OCI-LY3 (cell line): ENCODE measurements around the gene RER1.

Source experiments
- H2AFZ ChIP-seq: fragments of 200-600, 300-600 bp; shearing (Covaris generic); 2 replicates; pipeline ENCODE4 v1.6.0; 2014; ENCODE audit warnings: antibody characterized with exemption, low read depth, low read length
- H3K27ac ChIP-seq: fragments of 200-600, 300-600 bp; sonication (generic); 2 replicates; pipeline ENCODE4 v1.5.1; 2014; ENCODE audit warnings: mild to moderate bottlenecking, low read length, moderate library complexity, mixed read lengths
- H3K27me3 ChIP-seq: fragments of 200-600, 300-600 bp; sonication (generic); 2 replicates; pipeline ENCODE4 v1.6.1; 2014; ENCODE audit warnings: low read depth, low read length, mixed read lengths
- H3K36me3 ChIP-seq: fragments of 200-600, 300-600 bp; sonication (generic); replicated peaks from 2 replicates; pipeline ENCODE3; 2014; ENCODE audit warnings: low read depth, low read length, mixed read lengths
- H3K4me1 ChIP-seq: fragments of 300-600, 200-600 bp; sonication (generic); 2 replicates; pipeline ENCODE4 v1.6.1; 2014; ENCODE audit warnings: low read length, mixed read lengths
- H3K4me2 ChIP-seq: fragments of 200-600, 300-600 bp; sonication (generic); 2 replicates; pipeline ENCODE4 v1.6.1; 2014; ENCODE audit warnings: low read length, mixed read lengths
- H3K4me3 ChIP-seq: fragments of 300-600, 200-600 bp; sonication (generic); 2 replicates; pipeline ENCODE4 v1.5.1; 2014; ENCODE audit warnings: antibody characterized with exemption, mild to moderate bottlenecking, low read length, moderate library complexity
- H3K79me2 ChIP-seq: fragments of 300-600, 200-600 bp; shearing (Covaris generic); 2 replicates; pipeline ENCODE4 v1.6.1; 2014; ENCODE audit warnings: mild to moderate bottlenecking, low read length, mixed read lengths
- H3K9ac ChIP-seq: fragments of 300-600, 200-600 bp; shearing (Covaris generic); 2 replicates; pipeline ENCODE4 v1.6.0; 2014; ENCODE audit warnings: mild to moderate bottlenecking, low read length, moderate library complexity
- H3K9me3 ChIP-seq: fragments of 200-600, 300-600 bp; shearing (Covaris generic); 2 replicates; pipeline ENCODE4 v1.6.1; 2014; ENCODE audit warnings: low read length, mixed read lengths; ENCODE audit not compliant: insufficient read depth
- H4K20me1 ChIP-seq: fragments of 200-600, 300-600 bp; sonication (generic); 2 replicates; pipeline ENCODE4 v1.6.1; 2016; ENCODE audit warnings: low read length, mixed read lengths; ENCODE audit not compliant: insufficient read depth
- EZH2phosphoT487 ChIP-seq: fragments of 200-600 bp; shearing (Covaris generic); IDR thresholded peaks from 2 replicates; pipeline ENCODE4 v1.6.1; 2018; ENCODE audit warnings: antibody characterized with exemption, mixed run types, low read depth
- TF ChIP-seq, protein P1 (sequence below): fragments of 200-600, 300-600 bp; sonication (generic); IDR thresholded peaks from 2 replicates; pipeline ENCODE4 v1.5.1; 2014; ENCODE audit warnings: antibody characterized with exemption, low read length, low read depth

RER1 gene

DNA sequence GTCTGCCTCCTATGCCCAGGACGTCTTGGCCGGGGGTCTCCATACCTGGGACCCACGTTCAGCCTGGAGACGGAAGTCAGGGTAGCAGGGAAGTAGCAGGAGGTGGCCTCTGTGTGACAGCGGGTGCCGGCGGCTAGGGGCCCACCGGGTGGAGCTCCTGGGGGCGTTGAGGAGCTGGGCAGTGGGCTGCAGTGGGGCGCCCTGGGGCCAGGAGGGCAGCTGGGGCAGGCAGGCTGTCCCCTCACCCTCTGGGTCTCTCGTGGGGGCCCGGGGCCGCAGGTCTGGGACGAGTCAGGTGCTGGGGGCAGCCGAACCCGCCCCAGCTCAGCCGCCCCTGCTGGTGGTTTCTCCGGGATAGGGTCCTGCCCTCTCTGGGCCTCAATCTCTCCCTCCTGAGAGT, 35.4 kb downstream of the RER1 start:
- Histone ChIP-seq H3K4me3 (no peak overlapping the region), H3K9ac (no peak overlapping the region), H2AFZ (no peak overlapping the region), H3K36me3 (no peaks in the 10 kb centered on the region), H3K79me2 (no peaks in the 10 kb centered on the region), H3K9me3 (peaks cover 12% of the 10 kb centered on the region; the same call in 1 of the 2 replicates), H3K4me1 (no peaks in the 10 kb centered on the region), H3K27ac (no peak overlapping the region), H4K20me1 (no peaks in the 10 kb centered on the region), H3K4me2 (no peak overlapping the region), H3K27me3 (no peaks in the 10 kb centered on the region)
- TF ChIP-seq, protein P1, sequence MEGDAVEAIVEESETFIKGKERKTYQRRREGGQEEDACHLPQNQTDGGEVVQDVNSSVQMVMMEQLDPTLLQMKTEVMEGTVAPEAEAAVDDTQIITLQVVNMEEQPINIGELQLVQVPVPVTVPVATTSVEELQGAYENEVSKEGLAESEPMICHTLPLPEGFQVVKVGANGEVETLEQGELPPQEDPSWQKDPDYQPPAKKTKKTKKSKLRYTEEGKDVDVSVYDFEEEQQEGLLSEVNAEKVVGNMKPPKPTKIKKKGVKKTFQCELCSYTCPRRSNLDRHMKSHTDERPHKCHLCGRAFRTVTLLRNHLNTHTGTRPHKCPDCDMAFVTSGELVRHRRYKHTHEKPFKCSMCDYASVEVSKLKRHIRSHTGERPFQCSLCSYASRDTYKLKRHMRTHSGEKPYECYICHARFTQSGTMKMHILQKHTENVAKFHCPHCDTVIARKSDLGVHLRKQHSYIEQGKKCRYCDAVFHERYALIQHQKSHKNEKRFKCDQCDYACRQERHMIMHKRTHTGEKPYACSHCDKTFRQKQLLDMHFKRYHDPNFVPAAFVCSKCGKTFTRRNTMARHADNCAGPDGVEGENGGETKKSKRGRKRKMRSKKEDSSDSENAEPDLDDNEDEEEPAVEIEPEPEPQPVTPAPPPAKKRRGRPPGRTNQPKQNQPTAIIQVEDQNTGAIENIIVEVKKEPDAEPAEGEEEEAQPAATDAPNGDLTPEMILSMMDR = no peak
- TF ChIP-seq EZH2phosphoT487 = no peak

DNA sequence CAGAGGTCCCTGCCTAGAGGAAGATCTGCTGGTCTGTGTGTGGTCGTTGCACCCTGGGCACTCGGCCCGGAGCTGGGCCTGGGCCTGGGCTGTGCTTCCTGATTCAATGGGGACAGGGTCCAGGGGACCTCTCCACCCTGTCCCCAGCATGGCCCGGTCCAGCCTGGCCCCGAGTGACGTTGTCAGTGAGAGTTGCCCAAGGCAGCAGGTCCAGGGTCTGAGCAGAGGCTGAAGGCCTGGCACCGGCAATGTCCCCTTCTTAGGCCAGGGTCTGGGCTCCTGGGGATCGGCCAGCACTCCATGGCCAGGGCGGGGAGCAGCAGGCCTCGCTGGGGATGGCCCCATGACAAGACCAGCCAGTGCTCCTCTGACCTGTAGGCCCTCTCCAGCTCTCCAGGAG, 36.3 kb downstream of the RER1 start:
- Histone ChIP-seq H3K27ac (no peak overlapping the region), H3K36me3 (no peaks in the 10 kb centered on the region), H3K9ac (no peak overlapping the region), H3K9me3 (0 out of 2 replicates have a peak, but pooled peaks cover 7% of the 10 kb centered on the region), H3K27me3 (no peaks in the 10 kb centered on the region), H3K4me3 (no peak overlapping the region), H3K79me2 (no peaks in the 10 kb centered on the region), H3K4me2 (no peak overlapping the region), H3K4me1 (no peaks in the 10 kb centered on the region), H2AFZ (no peak overlapping the region), H4K20me1 (no peaks in the 10 kb centered on the region)
- TF ChIP-seq, protein P1 = no peak

DNA sequence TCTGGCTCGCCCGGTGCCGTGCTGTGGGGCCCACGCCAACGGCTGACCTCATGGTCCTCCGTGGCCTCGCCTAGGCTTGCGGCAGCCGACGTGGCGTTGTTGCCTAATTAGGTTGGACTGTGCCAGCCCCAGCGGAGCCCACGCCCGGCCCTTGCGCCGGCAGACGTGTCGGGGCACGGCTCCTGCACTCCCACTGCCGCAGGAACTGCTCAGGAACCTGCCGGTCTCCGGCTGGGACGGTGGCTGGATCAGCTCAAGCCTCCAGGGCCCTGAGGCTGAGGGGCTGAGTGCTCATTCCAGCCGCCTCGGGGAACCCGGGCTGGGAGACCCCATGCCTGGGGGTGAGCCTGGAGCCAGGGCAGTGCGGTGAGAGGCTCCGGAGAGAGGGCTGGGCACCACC, 36.8 kb downstream of the RER1 start:
- H3K4me2 ChIP-seq = no peak overlapping the region
- H3K4me1 ChIP-seq = no peaks in the 10 kb centered on the region
- no peak overlapping the region for H3K27ac ChIP-seq
- no peak overlapping the region for H2AFZ ChIP-seq
- H3K9me3 ChIP-seq = 0 out of 2 replicates have a peak, but pooled peaks cover 3% of the 10 kb centered on the region
- TF ChIP-seq, protein P1 = no peak
- no peak for TF ChIP-seq EZH2phosphoT487
- H3K27me3 ChIP-seq = no peaks in the 10 kb centered on the region
- no peaks in the 10 kb centered on the region for H3K79me2 ChIP-seq
- no peaks in the 10 kb centered on the region for H4K20me1 ChIP-seq
- H3K36me3 ChIP-seq = no peaks in the 10 kb centered on the region
- no peak overlapping the region for H3K9ac ChIP-seq
- no peak overlapping the region for H3K4me3 ChIP-seq

DNA sequence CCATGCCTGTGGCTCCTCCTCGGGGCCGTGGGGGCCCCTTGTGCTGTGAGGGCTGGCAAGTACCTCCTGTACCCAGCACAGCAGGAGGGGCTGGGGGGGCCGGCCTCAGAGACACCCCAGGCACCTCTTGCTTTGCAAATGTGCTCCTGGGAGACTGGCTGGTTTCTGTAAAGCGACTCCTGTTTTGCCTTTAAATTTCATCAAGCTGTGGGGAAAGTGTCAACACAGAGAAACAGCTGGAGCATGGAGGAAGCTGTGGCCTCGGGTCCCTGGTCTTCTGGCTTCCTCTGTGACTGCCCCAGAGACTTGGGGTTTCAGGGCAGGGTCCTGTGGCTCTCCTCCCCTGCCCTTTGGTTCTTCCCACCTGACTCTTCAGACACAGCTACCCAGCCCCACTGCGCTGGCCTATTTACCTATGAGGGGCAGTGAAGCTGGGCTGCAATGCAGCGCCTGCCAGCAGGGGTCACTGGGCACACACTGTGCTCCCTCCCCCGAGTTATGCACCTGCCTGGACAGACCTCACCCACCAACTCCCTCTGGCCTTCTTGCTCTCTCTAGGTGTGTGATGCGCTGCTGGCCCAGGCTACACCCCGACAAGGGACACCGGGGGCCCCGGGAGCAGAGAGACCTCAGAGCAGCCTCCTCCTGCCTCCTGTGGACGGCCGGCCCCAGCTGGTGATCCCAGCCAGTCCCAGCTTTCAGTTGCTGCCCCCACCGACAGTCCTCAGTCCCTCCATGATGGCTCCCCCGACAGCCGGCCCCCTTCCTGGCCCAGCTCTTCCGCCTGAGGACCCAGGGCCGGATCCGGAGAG, 38.3 kb downstream of the RER1 start:
- H3K4me3 ChIP-seq = no peak overlapping the region
- no peak overlapping the region for H3K9ac ChIP-seq
- no peaks in the 10 kb centered on the region for H3K79me2 ChIP-seq
- H3K4me1 ChIP-seq = no peaks in the 10 kb centered on the region
- H2AFZ ChIP-seq = no peak overlapping the region
- TF ChIP-seq, protein P1 = peak; percentile 46
- no peak for TF ChIP-seq EZH2phosphoT487
- H3K36me3 ChIP-seq = no peaks in the 10 kb centered on the region
- no peaks in the 10 kb centered on the region for H4K20me1 ChIP-seq
- no peaks in the 10 kb centered on the region for H3K9me3 ChIP-seq
- H3K27ac ChIP-seq = no peak overlapping the region
- H3K4me2 ChIP-seq = no peak overlapping the region
- H3K27me3 ChIP-seq = no peaks in the 10 kb centered on the region
